Hepatocyte (in vitro differentiated cells): ENCODE results near the gene AHCTF1. TPM values are rescaled to one million over a fixed set of nuclear protein-coding genes. Genes with fewer than 3 reads are reported as not detected.
A peak's percentile ranks its signal among the peaks of the same experiment; 100 is the strongest.
"Not testable (repeated sequence)": the region's sequence is repeated elsewhere in the genome, so short reads cannot be mapped to it uniquely, and the experiment has no call there.

Experiments
- DNase-seq: peaks from one replicate; pipeline ENCODE4 v3.0.0-alpha.2; 2016; ENCODE audit warnings: low spot score
- H2AFZ ChIP-seq: fragments of 200-600 bp; sonication (generic); 2 replicates; pipeline ENCODE4 v1.6.0; 2016; ENCODE audit warnings: antibody characterized with exemption, mild to moderate bottlenecking
- H3K27ac ChIP-seq: fragments of 200-600 bp; sonication (generic); 2 replicates; pipeline ENCODE4 v1.5.1; 2016; ENCODE audit warnings: mild to moderate bottlenecking
- H3K27me3 ChIP-seq: fragments of 200-600 bp; sonication (generic); 2 replicates; pipeline ENCODE4 v1.6.1; 2016
- H3K36me3 ChIP-seq: fragments of 200-600 bp; sonication (generic); replicated peaks from 2 replicates; pipeline ENCODE4 v1.5.1; 2016; ENCODE audit warnings: low read depth; ENCODE audit not compliant: insufficient read depth
- H3K4me1 ChIP-seq: fragments of 200-600 bp; sonication (generic); 2 replicates; pipeline ENCODE4 v1.5.1; 2016; ENCODE audit warnings: mild to moderate bottlenecking, moderate library complexity; ENCODE audit not compliant: insufficient read depth
- H3K4me2 ChIP-seq: fragments of 200-600 bp; sonication (generic); 2 replicates; pipeline ENCODE4 v1.6.0; 2016
- H3K4me3 ChIP-seq: fragments of 200-600 bp; sonication (generic); 2 replicates; pipeline ENCODE4 v1.5.1; 2016; ENCODE audit warnings: mild to moderate bottlenecking
- H3K79me2 ChIP-seq: fragments of 200-600 bp; sonication (generic); 2 replicates; pipeline ENCODE4 v1.6.0; 2017; ENCODE audit warnings: mild to moderate bottlenecking
- H3K9me2 ChIP-seq: fragments of 200-600 bp; sonication (generic); replicated peaks from 2 replicates; pipeline ENCODE4 v1.6.0; 2017; ENCODE audit warnings: mild to moderate bottlenecking; ENCODE audit not compliant: insufficient read depth
- H3K9me3 ChIP-seq: fragments of 200-600 bp; sonication (generic); 2 replicates; pipeline ENCODE4 v1.5.1; 2016; ENCODE audit warnings: low read depth, mild to moderate bottlenecking
- H4K20me1 ChIP-seq: fragments of 200-600 bp; sonication (generic); 2 replicates; pipeline ENCODE4 v1.6.0; 2016; ENCODE audit warnings: mild to moderate bottlenecking; ENCODE audit not compliant: insufficient read depth, poor library complexity, severe bottlenecking
- CTCF ChIP-seq: fragments of 200-600 bp; sonication (generic); IDR thresholded peaks from 2 replicates; pipeline ENCODE4 v1.5.1; 2016; ENCODE audit warnings: antibody characterized with exemption, mild to moderate bottlenecking; ENCODE audit not compliant: poor library complexity
- EZH2 ChIP-seq: fragments of 200-600 bp; sonication (generic); IDR thresholded peaks from 2 replicates; pipeline ENCODE4 v1.6.1; 2016; ENCODE audit warnings: antibody characterized with exemption, mild to moderate bottlenecking, borderline replicate concordance
- EZH2phosphoT487 ChIP-seq: fragments of 200-600 bp; sonication (generic); IDR thresholded peaks from one replicate; pipeline ENCODE4 v1.6.1; 2018; ENCODE audit warnings: antibody characterized with exemption, mild to moderate bottlenecking, low read depth, moderate library complexity; ENCODE audit not compliant: unreplicated experiment, severe bottlenecking
- WGBS: methylation state at CpG from one replicate; pipeline ENCODE4 v1.1.6; 2016; ENCODE audit warnings: low lambda C conversion rate; ENCODE audit errors: missing lambda C conversion rate; 5-methylcytosine and 5-hydroxymethylcytosine counted together
- polyA plus RNA-seq: library from polyadenylated mRNA; unstranded; fragments of >200 nt; fragmentation: Nextera tagmentation; extraction: Ambion mirVana; gene quantifications from 2 replicates; pipeline ENCODE4 v1.2.1, GENCODE V29; 2016
- total RNA-seq: library from RNA; depleted of rRNA; stranded (reverse); fragments of >200 nt; gene quantifications from 2 replicates; pipeline ENCODE4 v1.2.3, GENCODE V29; 2014

The AHCTF1 gene
- total and polyA plus RNA-seq, 2 experiments from 2014 or later = 9.7 to 36.4 TPM

DNA sequence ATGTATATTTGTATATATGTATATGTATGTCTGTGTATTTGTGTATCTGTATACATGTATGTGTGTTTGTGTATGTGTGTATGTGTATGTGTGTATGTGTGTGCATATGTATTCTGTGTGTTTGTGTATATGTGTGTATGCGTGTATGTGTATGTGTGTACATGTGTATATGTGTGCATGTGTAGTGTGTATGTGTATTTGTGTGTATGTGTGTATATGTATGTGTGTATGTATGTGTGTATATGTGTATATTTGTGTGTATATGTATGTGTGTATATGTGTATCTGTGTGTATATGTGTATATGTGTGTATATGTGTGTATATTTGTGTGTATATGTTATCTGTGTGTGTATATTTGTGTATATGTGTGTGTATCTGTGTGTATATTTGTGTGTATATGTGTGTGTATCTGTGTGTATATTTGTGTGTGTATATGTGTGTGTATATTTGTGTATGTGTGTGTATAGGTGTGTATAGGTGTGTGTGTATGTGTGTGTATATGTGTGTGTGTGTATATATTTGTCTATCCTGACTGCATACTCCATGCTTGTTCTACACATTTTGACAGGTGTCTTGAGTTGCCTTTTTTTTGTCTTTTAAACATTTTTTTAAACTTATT lies 106.1 kb downstream of the AHCTF1 start:
- 0% methylated on average over 1 of the region's 1 CpG for WGBS
- no peaks in the 10 kb centered on the region for H3K9me3 ChIP-seq
- TF ChIP-seq CTCF (no peak), EZH2phosphoT487 (no peak), EZH2 (no peak)
- H3K27ac ChIP-seq = no peak overlapping the region
- no peak overlapping the region for H3K4me2 ChIP-seq
- no peak overlapping the region for H2AFZ ChIP-seq
- no peaks in the 10 kb centered on the region for H3K9me2 ChIP-seq
- no peaks in the 10 kb centered on the region for H3K27me3 ChIP-seq
- H3K79me2 ChIP-seq = no peaks in the 10 kb centered on the region
- DNase-seq = no peak
- H3K36me3 ChIP-seq = no peaks in the 10 kb centered on the region
- no peak overlapping the region for H3K4me3 ChIP-seq
- H3K4me1 ChIP-seq = no peaks in the 10 kb centered on the region
- no peaks in the 10 kb centered on the region for H4K20me1 ChIP-seq

GRCh38 chr1:246824541-246824940 lies 107.2 kb downstream of the AHCTF1 start:
- H3K27ac ChIP-seq = no peak overlapping the region
- no peak overlapping the region for H2AFZ ChIP-seq
- H3K9me3 ChIP-seq = no peaks in the 10 kb centered on the region
- no peaks in the 10 kb centered on the region for H3K27me3 ChIP-seq
- TF ChIP-seq EZH2 (no peak), EZH2phosphoT487 (no peak), CTCF (no peak)
- H3K4me2 ChIP-seq = no peak overlapping the region
- DNase-seq = no peak
- H3K79me2 ChIP-seq = no peaks in the 10 kb centered on the region
- no peaks in the 10 kb centered on the region for H4K20me1 ChIP-seq
- H3K36me3 ChIP-seq = no peaks in the 10 kb centered on the region
- WGBS = 58% methylated on average over 2 of the region's 2 CpGs
- H3K4me3 ChIP-seq = no peak overlapping the region
- H3K4me1 ChIP-seq = no peaks in the 10 kb centered on the region
- H3K9me2 ChIP-seq = no peaks in the 10 kb centered on the region

- not testable (repeated sequence) for H3K4me3 ChIP-seq, H3K4me1 ChIP-seq, H3K79me2 ChIP-seq, DNase-seq, H4K20me1 ChIP-seq, H3K9me3 ChIP-seq, H2AFZ ChIP-seq, H3K27me3 ChIP-seq, H3K9me2 ChIP-seq, H3K4me2 ChIP-seq, H3K27ac ChIP-seq, H3K36me3 ChIP-seq
- WGBS = 90% methylated on average over 7 of the region's 7 CpGs
Observed at GRCh38 chr1:246822154-246822553, 109.6 kb downstream of the AHCTF1 start.

DNA sequence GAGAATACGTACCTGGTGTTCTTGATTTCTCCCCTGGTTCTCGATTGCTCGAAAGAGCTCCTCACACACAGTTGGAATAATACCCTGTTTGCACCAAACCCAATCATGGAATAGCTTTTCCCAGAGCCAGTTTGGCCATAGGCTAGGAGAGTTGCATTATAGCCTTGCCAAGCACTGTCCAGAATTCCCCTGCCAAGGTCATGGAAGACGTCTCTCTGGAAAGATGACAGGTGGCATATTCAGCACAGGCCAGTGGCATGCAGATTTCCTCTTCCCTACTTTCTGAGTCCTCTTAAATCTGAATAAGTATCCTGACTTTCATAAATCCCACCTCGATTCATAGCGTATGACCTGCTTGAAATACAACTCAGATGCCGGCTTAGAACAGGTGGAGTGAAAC lies 111.1 kb downstream of the AHCTF1 start:
- TF ChIP-seq EZH2phosphoT487 = no peak
- no peak for TF ChIP-seq EZH2
- TF ChIP-seq CTCF = no peak
- no peaks in the 10 kb centered on the region for H4K20me1 ChIP-seq
- 60% methylated on average over 7 of the region's 7 CpGs for WGBS
- no peak overlapping the region for H3K4me3 ChIP-seq
- H3K27me3 ChIP-seq = no peaks in the 10 kb centered on the region
- no peak for DNase-seq
- no peaks in the 10 kb centered on the region for H3K9me3 ChIP-seq
- H3K79me2 ChIP-seq = no peaks in the 10 kb centered on the region
- H3K36me3 ChIP-seq = no peaks in the 10 kb centered on the region
- H2AFZ ChIP-seq = no peak overlapping the region
- no peak overlapping the region for H3K27ac ChIP-seq
- H3K4me2 ChIP-seq = no peak overlapping the region
- no peaks in the 10 kb centered on the region for H3K4me1 ChIP-seq
- H3K9me2 ChIP-seq = no peaks in the 10 kb centered on the region

- H2AFZ ChIP-seq, H3K79me2 ChIP-seq, H3K4me3 ChIP-seq, H3K4me1 ChIP-seq, H3K4me2 ChIP-seq, H3K27me3 ChIP-seq, H3K9me3 ChIP-seq, H3K36me3 ChIP-seq, H3K27ac ChIP-seq, H4K20me1 ChIP-seq, H3K9me2 ChIP-seq: not testable (repeated sequence)
- peak; percentile 64 for DNase-seq
- 55% methylated on average over 3 of the region's 9 CpGs for WGBS
Observed at GRCh38 chr1:246817778-246818177, 114.0 kb downstream of the AHCTF1 start.
